ENCODE measurements around the gene LIPN.

The LIPN gene

DNA sequence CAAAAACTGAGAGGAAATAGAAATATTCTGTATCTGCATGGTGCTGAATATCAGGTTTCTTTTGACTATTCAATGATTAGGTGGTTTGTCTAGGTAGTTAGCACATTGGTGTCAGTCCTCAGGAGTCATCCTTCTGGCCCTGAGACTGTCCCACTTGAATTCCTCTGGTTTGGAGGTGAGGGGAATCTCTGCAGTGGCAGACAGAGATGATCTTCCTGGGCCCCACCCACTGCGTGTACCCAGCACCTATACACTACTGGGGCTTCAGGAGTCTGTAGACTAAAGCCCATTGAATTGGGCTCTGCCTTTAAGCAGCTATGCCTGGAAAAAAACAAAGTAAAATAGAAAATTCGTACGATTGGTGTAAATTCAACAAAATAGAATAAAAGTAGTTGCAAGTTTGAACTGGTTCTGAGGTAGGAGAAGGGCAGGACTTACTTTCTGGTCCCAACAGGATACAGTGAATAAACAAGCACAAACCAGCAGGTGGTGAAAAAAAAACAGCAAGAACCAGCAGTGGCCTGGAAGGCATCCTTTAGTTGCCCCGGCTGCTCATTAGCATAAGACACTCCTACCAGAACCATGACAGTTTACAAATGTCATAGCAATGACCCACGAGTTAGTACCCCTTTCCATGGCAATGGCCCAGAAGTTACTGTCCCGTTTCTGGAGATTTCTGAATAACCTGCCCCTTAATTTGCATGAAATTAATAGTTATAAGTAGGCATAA lies 44.4 kb downstream of the LIPN start:
- TF ChIP-seq CTCF (conservative IDR thresholded peaks at IDR 0.05; ENCODE audit: low read depth, low read length): no peak
- no peak for DNase-seq (ENCODE audit: low read depth)

DNA sequence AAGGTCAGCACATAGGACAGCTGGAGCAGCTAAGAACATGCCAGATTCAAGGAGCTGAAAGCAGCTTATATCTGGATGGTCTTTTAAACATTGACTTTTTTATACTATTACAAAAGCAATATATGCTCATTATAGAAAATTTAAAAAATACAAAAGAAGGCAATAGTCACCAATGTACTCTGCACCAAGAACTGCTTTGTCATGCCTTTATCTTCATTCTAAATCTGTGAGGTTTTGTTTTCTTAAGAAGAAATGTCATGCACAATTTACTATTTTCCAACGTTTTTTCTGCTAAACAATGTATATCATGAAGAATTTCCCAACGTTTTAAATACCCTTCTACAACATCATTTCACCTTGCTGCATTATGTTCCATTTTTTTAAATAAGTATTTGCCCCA lies 45.5 kb downstream of the LIPN start:
- no peak for TF ChIP-seq CTCF (conservative IDR thresholded peaks at IDR 0.05; ENCODE audit: low read depth, low read length)
- no peak for DNase-seq (ENCODE audit: low read depth)
- no peak overlapping the region for H3K4me3 ChIP-seq (ENCODE audit: low read depth, low read length)

More for the DNA sequence above, 44.4 kb downstream of the LIPN start:
- H3K4me3 ChIP-seq (ENCODE audit: low read depth, low read length): no peak overlapping the region

- no peak for TF ChIP-seq CTCF (conservative IDR thresholded peaks at IDR 0.05; ENCODE audit: low read depth, low read length)
- DNase-seq (ENCODE audit: low read depth): no peak
- H3K4me3 ChIP-seq (ENCODE audit: low read depth, low read length): no peak overlapping the region
These were observed 46.1 kb downstream of the LIPN start for GRCh38 chr10:88805924-88806323.

GRCh38 chr10:88809621-88810020 lies 49.8 kb downstream of the LIPN start:
- H3K4me3 ChIP-seq (ENCODE audit: low read depth, low read length): no peak overlapping the region
- TF ChIP-seq CTCF (conservative IDR thresholded peaks at IDR 0.05; ENCODE audit: low read depth, low read length): no peak
- DNase-seq (ENCODE audit: low read depth): no peak

DNA sequence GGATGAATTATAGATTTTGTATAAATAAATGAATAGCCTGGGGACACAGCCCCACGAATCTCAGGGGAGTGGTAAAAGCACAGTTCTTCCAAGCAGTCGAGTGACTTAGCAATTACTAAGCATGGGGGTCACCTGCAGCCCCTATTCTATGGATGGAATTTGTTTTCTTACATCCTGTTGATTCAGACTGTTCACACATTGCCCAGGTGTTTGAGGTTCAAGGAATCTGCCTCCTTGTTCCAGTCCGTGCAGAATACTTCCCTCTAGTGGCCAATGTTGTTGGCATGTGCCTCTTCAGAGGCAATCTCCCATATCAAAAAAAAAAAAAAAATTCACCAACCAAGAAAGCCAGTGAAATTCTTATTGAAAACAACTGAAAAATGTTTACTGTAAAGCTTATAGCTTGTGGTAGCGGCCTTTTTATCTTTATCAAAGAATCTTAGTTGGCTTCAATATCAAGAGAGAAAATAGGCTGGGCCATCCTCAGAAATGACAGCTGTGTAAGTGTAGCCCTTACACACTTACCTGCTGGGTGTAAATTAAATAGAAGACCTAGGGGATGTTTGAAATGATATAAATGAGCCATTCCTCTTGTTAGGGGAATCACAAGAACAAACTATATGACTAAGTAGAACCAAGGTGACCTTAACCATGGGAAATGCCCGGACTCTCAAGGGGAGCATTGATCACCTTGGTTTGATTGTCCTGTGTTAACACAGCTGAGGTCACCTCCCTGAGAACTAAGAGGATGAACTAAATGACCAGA lies 50.6 kb downstream of the LIPN start:
- no peak overlapping the region for H3K4me3 ChIP-seq (ENCODE audit: low read depth, low read length)
- TF ChIP-seq CTCF (conservative IDR thresholded peaks at IDR 0.05; ENCODE audit: low read depth, low read length): peak; percentile 91
- peak; percentile 88 for DNase-seq (ENCODE audit: low read depth)

DNA sequence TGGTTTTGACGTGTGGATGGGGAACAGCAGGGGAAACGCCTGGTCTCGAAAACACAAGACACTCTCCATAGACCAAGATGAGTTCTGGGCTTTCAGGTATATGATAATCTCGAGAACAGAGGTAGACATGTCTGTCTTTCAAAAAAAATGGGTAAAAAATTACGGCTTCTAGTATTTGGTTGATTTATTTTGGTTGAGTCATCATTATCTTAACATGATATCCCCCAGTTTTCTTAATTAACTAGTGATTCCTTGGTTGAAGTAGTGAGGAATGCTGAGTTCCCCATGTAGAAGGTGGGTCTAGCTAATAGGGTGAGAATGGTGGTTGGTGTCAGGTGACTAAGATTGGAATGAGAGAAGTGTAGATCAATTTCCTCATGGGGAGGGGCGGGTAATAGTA lies 53.4 kb downstream of the LIPN start:
- TF ChIP-seq CTCF (conservative IDR thresholded peaks at IDR 0.05; ENCODE audit: low read depth, low read length): no peak
- no peak for DNase-seq (ENCODE audit: low read depth)
- no peak overlapping the region for H3K4me3 ChIP-seq (ENCODE audit: low read depth, low read length)
